ENCODE data around the gene SLC24A1. TPM values are rescaled to one million over a fixed set of nuclear protein-coding genes. Genes with fewer than 3 reads are reported as not detected.

The SLC24A1 gene
- total and polyA plus RNA-seq, 2 of the 4 experiments (the other 2 are of a cell fraction) = 3.6 to 4.9 TPM

- H4K5ac ChIP-seq (ENCODE audit: low read depth, low read length) = no peak overlapping the region
- in situ Hi-C loops (cut with MboI; ENCODE audit: low sequenced_read_pairs) (no loop called here), dilution Hi-C loops (cut with HindIII; ENCODE audit: low sequenced_read_pairs, unreplicated experiment) (no loop called here), intact Hi-C loops (cut with micrococcal nuclease) (loop anchor here (10.0 kb wide), 1 partner anchor 651 kb away; no protein-coding TSS in a partner anchor)
- BruUV-seq (replicated peaks) = no TSS peak
- H3K4ac ChIP-seq (ENCODE audit: low read depth, low read length) = no peak overlapping the region
- no peak overlapping the region for H2AK5ac ChIP-seq (ENCODE audit: low read depth, low read length)
- no peaks in the 10 kb centered on the region for H3K36me3 ChIP-seq (ENCODE audit: control insufficient read depth, insufficient read depth, low read length)
- H3K27ac ChIP-seq (ENCODE audit: insufficient read depth, low read length) = no peak overlapping the region
- H2AFZ ChIP-seq (replicated peaks; ENCODE audit: low read length, poor library complexity) = peak overlapping the region; percentile 59
- no peak overlapping the region for H2BK5ac ChIP-seq (ENCODE audit: low read depth, low read length, poor library complexity, severe bottlenecking)
- ATAC-seq (ENCODE audit: low read depth) (no peak), DNase-seq (no peak)
- H3K27me3 ChIP-seq (ENCODE audit: control insufficient read depth, insufficient read depth, low read length) = no peaks in the 10 kb centered on the region
- H4K20me1 ChIP-seq (ENCODE audit: insufficient read depth, low read length) = no peaks in the 10 kb centered on the region
- H3K9me1 ChIP-seq (ENCODE audit: insufficient read depth, low read length) = peaks cover 6% of the 10 kb centered on the region; the same call in 1 of the 2 replicates
- H2BK120ac ChIP-seq (ENCODE audit: low read depth, low read length) = no peak overlapping the region
- no peak overlapping the region for H4K8ac ChIP-seq (ENCODE audit: low read depth in 2 of 2, low read length in 2 of 2)
- no peak overlapping the region for H3K4me3 ChIP-seq (ENCODE audit: insufficient read depth, low read depth, low read length)
- H4K91ac ChIP-seq (ENCODE audit: insufficient read depth, low read depth, low read length) = no peak overlapping the region
- H3K56ac ChIP-seq (ENCODE audit: extremely low read depth, insufficient read depth, low read length) = no peak overlapping the region
- H3K9me3 ChIP-seq (ENCODE audit: control insufficient read depth, insufficient read depth, low read length) = no peaks in the 10 kb centered on the region
- no peak overlapping the region for H3K23ac ChIP-seq (ENCODE audit: low read depth, low read length)
- H3K4me1 ChIP-seq (ENCODE audit: control insufficient read depth, insufficient read depth, low read length) = peaks cover 9% of the 10 kb centered on the region
- CTCF ChIA-PET = interaction anchor here (0.6 to 1.4 kb wide), 2 partner anchors 8 to 135 kb away, joined by 3 to 6 read pairs; no protein-coding TSS in a partner anchor
- no peak overlapping the region for H2AK9ac ChIP-seq (replicated peaks; ENCODE audit: low read depth, low read length, poor library complexity)
- no peak overlapping the region for H3K4me2 ChIP-seq (ENCODE audit: low read depth, low read length)
- 50% methylated on average over 1 of the region's 2 CpGs; no CpG with 5 or more reads in 1 of the 2 experiments for WGBS, 2 experiments (ENCODE audit: extremely low coverage in 2 of 2, insufficient read length in 1 of 2)
- 0 out of 4 replicates have a peak, but pooled peaks cover 0 to 3% of the 10 kb centered on the region in 2 experiments for H3K79me1 ChIP-seq (ENCODE audit: low read depth in 1 of 2, low read length in 2 of 2)
- H3K14ac ChIP-seq (replicated peaks; ENCODE audit: low read depth, low read length) = no peak overlapping the region
- H3K9ac ChIP-seq (ENCODE audit: low read depth, low read length) = no peak overlapping the region
- no peak overlapping the region for H2BK15ac ChIP-seq (ENCODE audit: low read depth, low read length)
- H2BK20ac ChIP-seq (ENCODE audit: low read depth, low read length) = no peak overlapping the region
- POLR2A ChIA-PET (ENCODE audit: unreplicated experiment) = no interaction called here
- TF ChIP-seq FOS (IDR thresholded peaks at IDR 0.05; ENCODE audit: low read depth, low read length) (no peak), SMC3 (IDR thresholded peaks at IDR 0.05; ENCODE audit: low read depth, low read length) (no peak), CHD1 (IDR thresholded peaks at IDR 0.05; ENCODE audit: low read depth, low read length) (no peak), MXI1 (IDR thresholded peaks at IDR 0.05; ENCODE audit: borderline replicate concordance, low read depth, low read length) (no peak)
- H3K18ac ChIP-seq (ENCODE audit: low read depth, low read length) = no peak overlapping the region
These were observed 12.0 kb downstream of the SLC24A1 start for GRCh38 chr15:65633752-65634151.
